SK-N-SH (cell line): ENCODE measurements around the gene FGFRL1. TPM values are rescaled to one million over a fixed set of nuclear protein-coding genes. Genes with fewer than 3 reads are reported as not detected.
A peak's percentile ranks its signal among the peaks of the same experiment; 100 is the strongest.

Experiments used
- CTCF ChIA-PET: fragments of 300-600, 350-600 bp; formaldehyde crosslinking; extraction: SDS; loops from one replicate; lab custom pipeline; 2021; lab: Yijun Ruan, JAX
- POLR2A ChIA-PET: fragments of 350-600 bp; sonication (Branson Sonifier 250); formaldehyde crosslinking; extraction: SDS; loops from one replicate; lab custom pipeline; 2020; ENCODE audit warnings: antibody characterized with exemption, inconsistent platforms; lab: Yijun Ruan, JAX
- DNase-seq: peaks from one replicate; pipeline ENCODE4 v3.0.0; 2012
- H2AFZ ChIP-seq: fragments of 200-600 bp; sonication (generic); 2 replicates; pipeline ENCODE4 v1.8.1; 2016; ENCODE audit warnings: antibody characterized with exemption, mild to moderate bottlenecking, low read depth
- H3F3A ChIP-seq: fragments of 200-600 bp; sonication (generic); replicated peaks from 2 replicates; pipeline ENCODE3; 2016; ENCODE audit warnings: antibody characterized with exemption, mild to moderate bottlenecking; ENCODE audit not compliant: insufficient read depth
- H3K27ac ChIP-seq, 2 experiments: fragments of 200-500 bp in 1 of 2; fragments of 200-600 bp in 1 of 2; sonication (Bioruptor generic) in 1 of 2; sonication (generic), shearing (Covaris generic) in 1 of 2; 2 replicates each; pipeline versions ENCODE4 v1.5.1 to v1.6.1; 2014 to 2016; ENCODE audit warnings: low read depth in 2 of 2, inconsistent platforms in 1 of 2, low read length in 1 of 2, mild to moderate bottlenecking in 1 of 2, mixed read lengths in 1 of 2
- H3K27me3 ChIP-seq: fragments of 200-600 bp; sonication (generic), shearing (Covaris generic); 2 replicates; pipeline ENCODE4 v1.6.1; 2016; ENCODE audit warnings: mixed run types; ENCODE audit not compliant: insufficient read depth
- H3K36me3 ChIP-seq, 2 experiments: fragments of 200-500 bp in 1 of 2; fragments of 200-600 bp in 1 of 2; sonication (Bioruptor generic) in 1 of 2; sonication (generic) in 1 of 2; replicated peaks in 1 of 2; 2 replicates each; pipeline versions ENCODE3 to v1.5.1; 2014 to 2016; ENCODE audit warnings: low read length in 1 of 2, mild to moderate bottlenecking in 1 of 2; ENCODE audit not compliant: insufficient read depth in 2 of 2, control insufficient read depth in 1 of 2
- H3K4me1 ChIP-seq, 2 experiments: fragments of 200-500 bp in 1 of 2; fragments of 200-600 bp in 1 of 2; sonication (Bioruptor generic) in 1 of 2; sonication (generic), shearing (Covaris generic) in 1 of 2; 2 replicates each; pipeline versions ENCODE4 v1.5.1 to v1.6.1; 2014 to 2016; ENCODE audit warnings: low read depth in 1 of 2, low read length in 1 of 2, mixed run types in 1 of 2; ENCODE audit not compliant: insufficient read depth in 2 of 2, control insufficient read depth in 1 of 2
- H3K4me2 ChIP-seq: fragments of 200-600 bp; sonication (generic), shearing (Covaris generic); 2 replicates; pipeline ENCODE4 v1.6.1; 2017; ENCODE audit warnings: mixed run types
- H3K4me3 ChIP-seq, 2 experiments: fragments of 200-500 bp in 1 of 2; fragments of 200-600 bp in 1 of 2; sonication (Bioruptor generic) in 1 of 2; sonication (generic), shearing (Covaris generic) in 1 of 2; 2 replicates each; pipeline versions ENCODE4 v1.5.1 to v1.8.1; 2014 to 2016; ENCODE audit warnings: low read depth in 2 of 2, inconsistent platforms in 1 of 2, low read length in 1 of 2, mild to moderate bottlenecking in 1 of 2, mixed read lengths in 1 of 2, moderate library complexity in 1 of 2
- H3K79me2 ChIP-seq: fragments of 200-600 bp; sonication (generic); 2 replicates; pipeline ENCODE4 v1.8.1; 2017; ENCODE audit warnings: mild to moderate bottlenecking; ENCODE audit not compliant: insufficient read depth
- H3K9ac ChIP-seq: fragments of 200-600 bp; sonication (generic); 2 replicates; pipeline ENCODE4 v1.6.1; 2017; ENCODE audit warnings: mixed run types
- H3K9me2 ChIP-seq: fragments of 200-600 bp; sonication (generic); 2 replicates; pipeline ENCODE4 v1.6.1; 2017; ENCODE audit warnings: mixed run types
- H3K9me3 ChIP-seq: fragments of 200-600 bp; sonication (generic); 2 replicates; pipeline ENCODE4 v1.6.1; 2017; ENCODE audit warnings: mixed run types, mild to moderate bottlenecking, moderate library complexity
- H4K20me1 ChIP-seq: fragments of 200-600 bp; sonication (generic); 2 replicates; pipeline ENCODE4 v1.6.1; 2017; ENCODE audit warnings: mild to moderate bottlenecking, mixed run types; ENCODE audit not compliant: insufficient read depth
- CHD2 ChIP-seq: fragments of 150-350 bp; IDR thresholded peaks from 2 replicates; pipeline ENCODE4 v1.6.1; 2018; ENCODE audit warnings: low read length; ENCODE audit not compliant: partially characterized antibody
- CTCF ChIP-seq: fragments of 200-600 bp; sonication (generic); IDR thresholded peaks from 2 replicates; pipeline ENCODE4 v1.6.1; 2017; ENCODE audit warnings: antibody characterized with exemption, mild to moderate bottlenecking, moderate library complexity
- EZH2phosphoT487 ChIP-seq: fragments of 200-600 bp; sonication (generic); IDR thresholded peaks from 2 replicates; pipeline ENCODE4 v1.6.1; 2017; ENCODE audit warnings: low read depth, mixed run types, mild to moderate bottlenecking, antibody characterized with exemption, moderate library complexity, borderline replicate concordance
- FOXJ3 ChIP-seq: sonication (generic); formaldehyde crosslinking; IDR thresholded peaks from 2 replicates; pipeline ENCODE4 v1.5.1; 2020; ENCODE audit warnings: mild to moderate bottlenecking, missing genetic modification reagents
- FOXM1 ChIP-seq: IDR thresholded peaks from 2 replicates; pipeline ENCODE4 v1.4.0; 2012; ENCODE audit warnings: low read depth, mild to moderate bottlenecking
- MEF2A ChIP-seq: IDR thresholded peaks from 2 replicates; pipeline ENCODE4 v1.4.0; 2012; ENCODE audit warnings: low read depth, borderline replicate concordance
- MXI1 ChIP-seq: IDR thresholded peaks from 2 replicates; pipeline ENCODE4 v1.6.1; 2012; ENCODE audit warnings: mild to moderate bottlenecking, low read depth, low read length, improper control_type of control experiment
- NRF1 ChIP-seq: IDR thresholded peaks from 2 replicates; pipeline ENCODE4 v1.6.1; 2012; ENCODE audit warnings: low read depth, mild to moderate bottlenecking, low read length
- PBX3 ChIP-seq: IDR thresholded peaks from 2 replicates; pipeline ENCODE4; 2012
- POLR2AphosphoS5 ChIP-seq: IDR thresholded peaks from 2 replicates; pipeline ENCODE4 v1.6.1; 2012; ENCODE audit warnings: low read depth, low read length
- RAD21 ChIP-seq: IDR thresholded peaks from 2 replicates; pipeline ENCODE4 v1.6.1; 2012; ENCODE audit warnings: mild to moderate bottlenecking, low read length
- RCOR1 ChIP-seq: fragments of 150-350 bp; IDR thresholded peaks from 2 replicates; pipeline ENCODE4 v1.6.1; 2017; ENCODE audit warnings: antibody characterized with exemption, low read length
- REST ChIP-seq: IDR thresholded peaks from 2 replicates; pipeline ENCODE4 v1.6.1; 2012; ENCODE audit warnings: mild to moderate bottlenecking, low read depth, low read length, moderate library complexity
- SIN3A ChIP-seq: IDR thresholded peaks from 2 replicates; pipeline ENCODE4 v1.6.1; 2012; ENCODE audit warnings: low read depth, mild to moderate bottlenecking, low read length, moderate library complexity, borderline replicate concordance
- SMC3 ChIP-seq: IDR thresholded peaks from 2 replicates; pipeline ENCODE4 v1.6.1; 2012; ENCODE audit warnings: low read depth, low read length, improper control_type of control experiment
- TCF12 ChIP-seq: IDR thresholded peaks from 2 replicates; pipeline ENCODE4 v1.4.0; 2012
- TEAD4 ChIP-seq: IDR thresholded peaks from 2 replicates; pipeline ENCODE4 v1.4.0; 2012; ENCODE audit warnings: mild to moderate bottlenecking, borderline replicate concordance; ENCODE audit not compliant: insufficient read depth
- USF1 ChIP-seq: IDR thresholded peaks from 2 replicates; pipeline ENCODE4 v1.4.0; 2012; ENCODE audit warnings: low read depth, borderline replicate concordance
- YY1 ChIP-seq: IDR thresholded peaks from 2 replicates; pipeline ENCODE4 v1.4.0; 2012; ENCODE audit warnings: low read depth, mild to moderate bottlenecking
- WGBS: methylation state at CpG from one replicate; pipeline ENCODE4 v1.1.6; 2017; ENCODE audit warnings: low lambda C conversion rate; 5-methylcytosine and 5-hydroxymethylcytosine counted together
- polyA plus RNA-seq, 3 experiments: library from polyadenylated mRNA; depleted of rRNA; stranded (reverse); fragments of >200 nt; gene quantifications; 2 replicates each; pipeline ENCODE4 v1.2.3, GENCODE V29; 2012

The FGFRL1 gene
- polyA plus RNA-seq, 1 of the 3 experiments (the other 2 are of a cell fraction) = 22.5 TPM

- POLR2A ChIA-PET = no interaction called here
- H3K9ac ChIP-seq = no peak overlapping the region
- no peaks in the 10 kb centered on the region for H3K9me2 ChIP-seq
- no peak overlapping the region for H2AFZ ChIP-seq
- H3K79me2 ChIP-seq = no peaks in the 10 kb centered on the region
- CTCF ChIA-PET = no interaction called here
- H3K27ac ChIP-seq = no peak overlapping the region
- H4K20me1 ChIP-seq = peaks cover 14% of the 10 kb centered on the region; the same call in 1 of the 2 replicates
- H3K36me3 ChIP-seq = peaks cover 0 to 4% of the 10 kb centered on the region in 2 experiments
- no peaks in the 10 kb centered on the region for H3K9me3 ChIP-seq
- no peak overlapping the region for H3K4me2 ChIP-seq
- H3F3A ChIP-seq = no peaks in the 10 kb centered on the region
- peaks cover 8% of the 10 kb centered on the region for H3K27me3 ChIP-seq
- no peak overlapping the region for H3K4me3 ChIP-seq
- H3K4me1 ChIP-seq = no peaks in the 10 kb centered on the region; a peak in 1 of 4 replicates
- peak; percentile 37 for DNase-seq
- TF ChIP-seq MEF2A = no peak
- no peak for TF ChIP-seq EZH2phosphoT487
- no peak for TF ChIP-seq TCF12
- TF ChIP-seq USF1 = no peak
- no peak for TF ChIP-seq SIN3A
- no peak for TF ChIP-seq CHD2
- no peak for TF ChIP-seq FOXM1
- TF ChIP-seq REST = no peak
- no peak for TF ChIP-seq TEAD4
- TF ChIP-seq YY1 = no peak
- no peak for TF ChIP-seq MXI1
- no peak for TF ChIP-seq POLR2AphosphoS5
- no peak for TF ChIP-seq SMC3
- TF ChIP-seq FOXJ3 = no peak
- TF ChIP-seq RCOR1 = no peak
- TF ChIP-seq NRF1 = no peak
- no peak for TF ChIP-seq RAD21
- TF ChIP-seq PBX3 = no peak
- no peak for TF ChIP-seq CTCF
- 27% methylated on average over 4 of the region's 15 CpGs for WGBS
Measured at GRCh38 chr4:996030-996996, 15.1 kb upstream of the FGFRL1 start.
